HG02852 (cell line): ENCODE results near the gene BMPR1A.
"Not testable (repeated sequence)": the region's sequence is repeated elsewhere in the genome, so short reads cannot be mapped to it uniquely, and the experiment has no call there.

Source experiments
- ATAC-seq: cut with Tn5 transposase; IDR thresholded peaks from one replicate; pipeline ENCODE4 v1.9.1; 2021; ENCODE audit warnings: mild to moderate bottlenecking, moderate library complexity; ENCODE audit not compliant: unreplicated experiment

Gene BMPR1A

DNA sequence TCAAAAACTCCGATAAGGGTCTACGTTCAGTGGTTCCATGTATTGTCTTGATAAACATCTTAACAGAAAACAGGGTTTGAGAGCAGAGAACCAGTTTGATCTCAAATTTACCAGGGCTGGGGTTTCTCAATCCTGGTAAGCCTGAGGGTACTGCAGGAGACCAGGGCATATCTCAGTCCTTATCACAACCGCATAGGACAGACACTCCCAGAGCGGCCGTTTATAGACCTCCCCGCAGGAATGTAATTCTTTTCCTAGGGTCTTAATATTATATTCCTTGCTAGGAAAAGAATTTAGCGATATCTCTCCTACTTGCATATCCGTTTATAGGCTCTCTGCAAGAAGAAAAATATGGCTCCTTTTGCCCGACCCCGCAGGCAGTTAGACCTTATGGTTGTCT, 196.3 kb downstream of the BMPR1A start:
- not testable (repeated sequence) for ATAC-seq

DNA sequence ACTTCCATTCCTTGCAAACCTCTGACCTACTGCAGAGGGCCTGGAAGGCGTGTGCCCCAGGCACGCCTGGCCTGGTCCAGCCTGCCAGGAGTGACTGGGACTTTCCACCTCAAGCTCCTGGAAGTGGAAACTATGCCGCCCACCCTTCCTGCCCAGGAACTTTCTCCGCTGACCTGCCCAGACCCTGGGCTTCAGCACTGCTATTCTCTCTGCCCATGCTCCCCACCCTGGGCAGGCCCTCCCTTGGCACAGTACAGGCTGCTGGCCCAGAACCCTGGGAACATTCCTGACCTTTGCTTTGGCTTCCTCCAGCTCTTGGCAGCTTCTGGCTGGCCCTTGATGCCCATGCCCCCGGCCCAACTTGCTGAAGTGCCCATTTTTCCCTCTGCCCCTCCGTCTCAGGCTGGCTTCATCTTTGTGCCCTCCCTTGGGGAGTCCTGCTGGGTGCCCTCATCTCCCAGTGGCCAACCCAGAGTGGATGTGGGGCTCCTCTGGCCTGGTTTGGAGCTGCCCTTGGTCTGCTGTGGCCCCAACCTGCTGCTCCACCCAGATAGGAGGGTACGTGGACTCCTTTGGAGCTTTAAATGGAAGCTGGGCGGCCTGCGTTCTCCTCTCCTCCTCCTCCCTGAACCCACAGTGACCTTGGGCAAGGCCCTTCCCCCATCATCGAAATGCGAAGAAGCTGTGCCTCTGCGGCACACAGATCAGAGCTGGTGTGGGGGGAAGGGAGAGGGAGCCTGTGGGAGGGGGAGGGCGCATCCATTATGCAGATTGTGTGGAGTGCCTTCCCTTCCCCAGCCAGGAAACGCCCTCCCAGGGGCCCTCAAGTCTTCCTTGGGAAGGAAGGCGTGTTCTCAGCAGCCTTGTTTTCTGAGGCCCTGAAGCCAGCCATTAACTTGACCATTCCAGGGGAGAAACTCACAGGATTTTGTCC, 197.6 kb downstream of the BMPR1A start:
- ATAC-seq: no peak

DNA sequence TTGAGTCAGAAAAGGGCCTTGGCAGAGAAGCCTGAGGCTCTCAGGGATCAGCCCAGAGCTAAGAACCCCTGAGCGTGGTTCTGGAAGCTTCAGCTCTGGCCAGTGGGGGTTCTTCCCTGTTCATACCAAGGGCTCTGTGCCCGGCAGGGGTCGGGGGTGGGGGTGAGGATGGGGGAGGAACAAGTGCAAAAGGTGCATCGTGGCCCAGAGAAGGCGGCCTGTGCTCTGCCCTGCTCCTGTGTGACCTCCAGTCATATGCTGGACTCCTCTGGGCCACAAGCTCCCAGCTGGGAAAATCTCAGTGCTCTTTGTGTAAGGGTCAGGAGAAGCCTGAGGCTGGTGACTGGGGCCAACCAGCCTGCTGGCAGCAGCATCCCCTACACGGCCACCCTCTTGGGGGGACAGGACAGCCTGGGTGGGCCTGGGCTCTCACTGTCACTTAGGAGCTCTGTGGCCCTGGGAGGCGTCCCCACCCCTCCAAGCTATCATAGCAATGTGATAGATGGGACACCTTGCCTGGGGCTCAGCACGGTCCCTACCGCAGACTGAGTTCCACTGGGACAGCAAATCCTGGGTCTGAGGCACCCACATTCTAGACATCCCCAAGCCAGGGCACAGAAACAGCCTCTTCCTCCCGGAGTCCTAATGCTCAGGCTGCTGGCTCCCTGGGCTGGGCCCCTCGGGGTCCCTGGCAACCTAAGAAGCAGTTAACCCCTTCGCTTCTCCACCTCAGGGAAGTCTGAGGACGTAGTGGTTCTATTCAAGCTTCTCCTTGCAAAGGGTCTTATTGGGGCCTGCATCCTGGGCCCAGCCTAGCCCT, 198.5 kb downstream of the BMPR1A start:
- no peak for ATAC-seq

DNA sequence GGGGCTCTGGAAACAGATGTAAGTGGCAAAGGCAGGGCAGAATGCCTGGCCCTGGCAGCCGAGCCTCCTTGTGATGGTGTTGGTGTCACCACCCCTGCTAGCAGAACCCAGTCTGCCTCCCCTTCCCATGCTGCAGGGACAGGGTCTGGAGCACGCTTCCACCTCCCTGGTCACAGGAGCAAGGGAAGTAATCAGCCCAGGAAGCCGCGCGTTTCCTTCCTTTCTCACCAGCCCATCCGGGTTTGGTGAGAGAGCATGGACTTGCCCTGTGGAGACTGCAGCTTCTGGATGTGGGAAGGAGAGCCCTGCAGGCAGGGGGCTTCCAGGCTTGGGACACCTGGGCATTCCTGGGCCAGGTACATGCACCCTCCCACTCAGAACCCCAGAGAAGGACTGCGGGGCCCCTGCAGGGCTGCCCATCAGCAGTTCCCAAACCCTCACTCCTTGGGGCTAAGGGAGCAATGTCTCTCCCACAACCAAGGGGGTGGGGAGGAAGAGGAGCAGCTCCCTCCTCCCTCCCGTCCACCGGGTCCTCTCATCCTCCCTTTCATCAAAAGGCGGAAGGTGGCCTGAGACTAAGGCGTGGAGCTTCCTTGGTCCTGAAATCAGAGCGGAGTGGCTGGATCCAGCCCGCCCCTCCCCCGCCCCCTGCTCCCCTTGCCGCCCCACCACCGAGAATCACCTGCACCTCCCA, 199.2 kb downstream of the BMPR1A start:
- ATAC-seq: no peak

DNA sequence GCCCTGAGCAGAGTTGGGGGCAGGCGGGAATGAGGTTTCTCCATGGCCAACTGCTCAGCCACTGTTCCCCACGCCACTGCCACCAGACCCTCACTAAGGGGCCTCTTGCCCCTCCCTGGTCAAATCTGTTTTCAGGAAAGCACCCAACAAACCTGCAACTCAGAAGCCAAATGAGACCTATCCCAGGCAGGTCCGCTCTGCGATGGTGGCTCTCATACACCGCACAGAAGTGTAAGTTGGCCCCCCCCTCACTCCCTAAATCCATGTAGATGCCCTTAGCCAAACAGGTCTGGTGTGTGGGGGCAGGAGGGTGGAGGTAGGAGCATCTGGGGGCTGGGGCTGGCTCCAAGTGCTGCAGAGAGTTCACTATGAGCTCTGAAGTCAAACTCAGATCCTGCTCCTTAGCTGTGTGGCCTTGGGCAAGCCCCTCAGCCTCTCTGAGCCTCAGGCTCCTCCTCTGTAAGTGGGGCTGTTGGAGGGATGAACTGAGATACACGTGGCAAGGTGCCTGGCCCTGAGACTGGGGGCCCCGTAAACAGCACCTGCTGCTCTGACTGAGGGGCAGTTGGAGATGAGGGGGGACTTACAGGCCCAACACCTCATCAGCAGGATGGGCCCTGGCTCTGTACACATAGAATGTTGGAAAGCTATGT, 199.9 kb downstream of the BMPR1A start:
- no peak for ATAC-seq

DNA sequence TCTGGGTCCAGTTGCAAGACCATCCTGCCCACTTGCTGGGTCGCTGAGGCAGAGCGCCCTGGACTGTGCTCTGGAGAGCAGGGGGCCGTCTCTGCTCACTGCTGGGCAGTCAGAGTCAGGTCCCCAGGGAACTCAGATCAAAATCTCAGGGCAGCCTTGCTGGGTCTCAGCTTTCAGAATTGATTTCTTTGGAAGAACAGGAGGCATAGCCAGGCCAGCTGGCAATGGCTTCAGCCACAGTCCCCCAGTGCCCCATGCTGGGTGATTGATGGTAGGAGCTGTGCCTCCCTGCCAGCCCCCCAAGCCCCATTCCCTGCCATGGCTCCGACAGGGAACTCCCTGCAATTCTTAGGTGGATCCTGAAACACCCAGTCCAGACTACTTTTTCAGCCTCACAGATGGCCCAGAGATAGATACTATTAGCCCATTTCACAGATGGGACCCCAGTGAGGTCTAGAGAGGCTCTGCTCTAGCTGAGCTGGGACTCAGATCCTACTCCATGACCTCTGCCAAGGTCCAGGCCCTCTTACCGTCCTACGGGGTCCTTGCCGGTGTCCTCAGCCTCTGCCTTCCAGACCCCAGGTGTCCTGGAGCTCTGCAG, 200.5 kb downstream of the BMPR1A start:
- ATAC-seq: no peak

DNA sequence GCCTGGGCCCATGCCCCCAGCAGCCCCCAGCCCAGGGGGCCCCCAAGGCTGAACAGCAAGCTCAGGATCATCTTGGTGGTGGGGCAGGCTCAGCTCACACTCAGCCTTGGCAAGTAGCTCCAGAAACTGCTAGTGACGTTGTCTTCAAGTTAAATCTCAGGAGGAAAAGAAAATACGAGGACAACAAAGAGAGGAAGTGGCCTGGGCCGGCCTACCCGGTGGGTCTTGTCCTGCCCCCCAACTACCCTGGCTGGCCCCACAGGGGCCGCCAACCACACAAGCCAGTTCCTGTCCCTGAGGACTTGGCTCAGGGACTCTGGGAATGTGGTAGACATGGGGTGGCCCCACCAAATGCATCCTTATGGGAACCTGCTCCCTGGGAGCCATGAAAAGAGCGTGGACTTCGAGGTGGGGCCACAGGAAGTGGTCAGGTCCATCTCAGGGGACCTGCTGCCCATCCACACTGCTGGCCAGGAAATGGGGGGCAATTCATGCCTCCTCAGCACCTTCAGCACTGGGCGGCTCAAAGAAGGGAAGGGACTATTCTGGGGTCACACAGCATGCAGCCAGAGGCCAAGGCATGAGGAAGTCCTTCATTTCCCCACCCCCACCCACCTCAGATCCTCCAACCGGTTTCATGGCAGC, 201.2 kb downstream of the BMPR1A start, which contains the start of gene MMRN2:
Gene MMRN2, minus strand, starts transcription at position 145 of the 645 bp plus-strand sequence. Its CDS starts 74 bp downstream, at position 71.
- no peak for ATAC-seq

DNA sequence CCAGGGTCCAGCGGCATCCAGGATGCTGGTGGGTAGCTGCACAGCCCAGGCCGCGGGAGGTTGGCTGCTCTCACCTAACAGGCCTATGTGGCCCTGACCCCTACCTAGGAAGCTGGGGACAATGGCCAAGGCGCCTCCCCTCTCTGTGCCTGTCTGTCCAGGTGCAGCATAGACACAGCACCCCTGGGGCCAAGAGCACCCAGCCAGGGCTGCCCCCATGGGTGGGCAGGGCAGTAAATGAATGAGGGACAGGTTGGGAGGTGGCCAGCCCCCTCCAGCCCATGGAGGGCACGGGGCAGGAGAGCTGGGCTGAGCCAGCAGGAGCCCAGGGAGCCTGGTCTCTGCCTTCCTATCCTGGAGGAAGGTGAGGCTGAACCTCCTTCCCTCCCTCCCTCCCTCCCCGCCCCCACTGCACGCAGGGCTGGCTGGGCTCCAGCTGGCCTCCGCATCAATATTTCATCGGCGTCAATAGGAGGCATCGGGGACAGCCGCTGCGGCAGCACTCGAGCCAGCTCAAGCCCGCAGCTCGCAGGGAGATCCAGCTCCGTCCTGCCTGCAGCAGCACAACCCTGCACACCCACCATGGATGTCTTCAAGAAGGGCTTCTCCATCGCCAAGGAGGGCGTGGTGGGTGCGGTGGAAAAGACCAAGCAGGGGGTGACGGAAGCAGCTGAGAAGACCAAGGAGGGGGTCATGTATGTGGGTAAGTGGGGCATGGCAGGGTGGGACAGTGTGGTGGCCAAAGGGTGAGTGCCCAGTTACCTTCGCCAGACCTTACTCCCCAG, 201.9 kb downstream of the BMPR1A start, which contains the start of gene SNCG:
Gene SNCG, plus strand, starts transcription at position 484 of the 785 bp plus-strand sequence. Its CDS starts 99 bp downstream, at position 583.
- ATAC-seq: no peak

DNA sequence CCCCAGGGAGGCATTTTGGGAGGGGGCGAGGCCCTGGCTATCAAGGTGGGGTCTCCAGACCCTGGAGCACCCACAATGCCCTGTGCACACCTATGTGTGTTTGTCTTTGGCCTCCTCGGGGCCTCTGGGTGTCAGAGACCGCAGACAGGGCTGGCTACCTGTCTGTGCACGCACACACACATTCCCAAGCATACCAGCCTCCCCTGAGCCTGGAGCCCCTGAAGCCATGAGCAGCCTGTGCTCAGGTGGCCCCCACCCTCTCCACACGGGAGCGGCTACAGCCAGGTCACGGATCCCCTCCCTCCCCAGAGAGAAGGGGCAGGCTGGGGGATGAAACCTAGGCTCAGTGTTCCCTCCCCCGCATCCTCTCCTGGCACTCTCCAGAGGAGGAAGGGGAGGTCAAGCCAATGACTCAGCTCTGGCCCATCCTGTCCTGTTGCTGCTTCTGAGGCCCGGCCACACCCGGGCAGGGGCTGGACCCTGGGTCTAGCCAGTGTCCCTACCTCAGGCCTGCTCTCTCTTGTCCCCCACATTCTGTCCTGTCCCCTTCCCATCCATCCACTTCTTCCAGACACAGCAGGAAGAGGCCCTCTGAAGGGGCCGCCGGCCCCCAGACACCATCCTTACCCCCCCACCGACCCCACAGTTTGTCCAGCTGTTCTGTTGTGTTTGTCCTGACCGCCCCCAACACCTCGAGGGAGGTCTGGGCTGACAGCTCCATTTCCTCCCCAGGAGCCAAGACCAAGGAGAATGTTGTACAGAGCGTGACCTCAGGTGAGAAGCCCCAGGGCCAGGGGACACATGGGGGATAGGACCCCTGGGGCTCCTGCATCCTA, 202.7 kb downstream of the BMPR1A start:
- no peak for ATAC-seq

DNA sequence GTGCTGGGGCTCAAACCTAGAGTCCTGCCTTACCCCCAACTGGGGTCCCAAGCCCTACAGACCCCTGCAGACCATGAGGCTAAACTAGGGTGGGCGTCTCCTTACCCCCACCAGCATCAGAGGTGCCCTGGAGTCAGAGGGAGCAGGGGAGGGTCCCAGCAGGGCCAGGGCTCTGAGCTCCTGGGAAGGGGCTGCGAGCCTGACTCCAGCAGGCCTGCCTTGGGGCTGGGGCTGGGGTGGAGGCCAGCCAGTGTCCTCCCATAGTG, 203.3 kb downstream of the BMPR1A start:
- ATAC-seq: no peak

DNA sequence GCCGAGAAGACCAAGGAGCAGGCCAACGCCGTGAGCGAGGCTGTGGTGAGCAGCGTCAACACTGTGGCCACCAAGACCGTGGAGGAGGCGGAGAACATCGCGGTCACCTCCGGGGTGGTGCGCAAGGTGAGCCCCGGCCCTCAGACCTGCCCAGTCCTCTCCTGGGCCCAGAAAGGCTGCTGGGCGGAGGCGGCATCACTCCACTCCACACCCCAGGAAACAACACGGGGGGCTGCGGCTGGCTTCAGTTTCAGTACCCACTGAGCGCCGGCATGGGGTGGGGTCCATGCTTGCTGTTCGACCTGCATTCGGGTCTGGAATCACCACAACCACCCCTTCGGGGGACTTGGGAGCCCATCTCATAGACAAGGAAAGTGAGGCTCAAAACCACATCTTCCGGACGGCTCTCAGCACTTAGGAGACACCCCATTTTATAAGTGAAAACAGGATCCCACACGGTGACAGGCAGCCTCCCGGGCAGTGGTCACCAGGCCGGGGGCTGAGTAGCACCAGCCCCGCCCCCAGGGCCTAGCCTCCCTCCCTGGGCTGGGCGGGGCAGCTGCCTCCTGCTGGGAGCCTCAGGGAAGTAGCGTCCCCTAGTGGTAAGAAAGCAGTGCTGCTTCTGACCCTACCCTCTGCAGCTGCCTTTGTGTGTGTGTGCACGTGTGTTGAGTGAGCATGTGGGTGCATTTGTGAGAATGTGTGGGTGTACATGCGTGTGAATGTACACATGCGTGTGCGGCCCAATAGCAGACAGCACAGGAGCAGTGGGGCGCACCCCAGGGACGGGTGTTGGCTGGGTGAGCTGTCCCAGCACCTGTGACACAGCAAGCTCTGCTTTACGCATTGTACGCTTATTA, 203.8 kb downstream of the BMPR1A start:
- ATAC-seq: peak; percentile 72

DNA sequence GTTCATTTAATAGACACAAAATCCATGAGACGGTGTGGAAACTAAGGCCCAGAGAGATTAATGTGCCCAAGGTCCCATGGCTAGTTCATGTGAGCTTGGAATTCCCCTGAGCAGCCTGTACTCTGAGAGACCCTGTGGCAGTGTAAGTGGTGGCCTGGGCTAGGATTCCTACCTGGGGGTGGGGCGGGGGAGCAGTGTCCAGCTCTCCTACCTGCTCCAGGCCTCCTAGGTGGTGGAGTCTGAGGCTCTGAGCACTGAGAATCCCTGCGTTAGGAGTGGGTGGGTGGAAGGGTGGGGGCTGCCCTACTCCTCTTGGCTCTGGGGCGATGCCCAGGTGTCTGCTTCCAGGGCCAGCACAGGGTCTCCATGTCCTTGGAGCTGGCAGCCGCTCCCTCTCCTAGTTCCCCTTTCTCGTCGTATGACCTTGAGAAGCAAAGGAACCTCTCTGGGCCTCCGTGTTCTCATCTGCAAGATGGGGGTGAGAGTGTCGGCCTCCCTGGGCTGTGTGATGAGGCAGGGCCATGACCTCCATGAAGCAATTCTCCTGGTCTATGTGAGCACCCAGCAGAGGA, 204.5 kb downstream of the BMPR1A start:
- ATAC-seq: no peak

DNA sequence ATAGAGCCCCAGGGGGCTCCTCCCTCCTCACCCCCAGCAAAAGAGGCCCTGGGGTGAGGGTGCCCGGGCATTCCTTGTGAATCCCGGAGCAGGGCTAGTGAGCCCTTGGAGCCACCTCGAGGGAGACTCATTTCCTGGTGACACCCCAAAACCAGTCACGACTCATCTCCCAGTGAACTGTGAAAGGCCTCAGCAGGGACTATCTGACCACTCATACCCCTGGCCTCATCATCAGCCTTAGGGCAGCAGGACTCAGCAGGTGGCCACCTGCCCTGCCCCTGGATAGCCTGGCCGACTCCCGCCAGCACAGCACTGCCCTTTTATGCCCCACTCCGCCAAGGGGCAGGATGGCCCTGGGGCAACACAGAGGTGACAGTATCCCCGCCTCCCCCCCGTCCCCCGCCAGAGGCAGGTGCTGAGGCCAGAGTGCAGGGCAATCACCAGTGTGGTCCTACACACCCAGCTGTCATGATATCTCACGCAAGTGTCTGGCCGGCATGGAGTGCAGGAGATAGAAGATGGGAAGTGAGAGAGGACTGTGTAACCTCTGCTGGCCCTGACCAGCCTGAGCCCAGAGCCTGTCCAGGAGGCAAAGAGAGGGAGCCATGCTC, 205.2 kb downstream of the BMPR1A start:
- ATAC-seq: no peak

DNA sequence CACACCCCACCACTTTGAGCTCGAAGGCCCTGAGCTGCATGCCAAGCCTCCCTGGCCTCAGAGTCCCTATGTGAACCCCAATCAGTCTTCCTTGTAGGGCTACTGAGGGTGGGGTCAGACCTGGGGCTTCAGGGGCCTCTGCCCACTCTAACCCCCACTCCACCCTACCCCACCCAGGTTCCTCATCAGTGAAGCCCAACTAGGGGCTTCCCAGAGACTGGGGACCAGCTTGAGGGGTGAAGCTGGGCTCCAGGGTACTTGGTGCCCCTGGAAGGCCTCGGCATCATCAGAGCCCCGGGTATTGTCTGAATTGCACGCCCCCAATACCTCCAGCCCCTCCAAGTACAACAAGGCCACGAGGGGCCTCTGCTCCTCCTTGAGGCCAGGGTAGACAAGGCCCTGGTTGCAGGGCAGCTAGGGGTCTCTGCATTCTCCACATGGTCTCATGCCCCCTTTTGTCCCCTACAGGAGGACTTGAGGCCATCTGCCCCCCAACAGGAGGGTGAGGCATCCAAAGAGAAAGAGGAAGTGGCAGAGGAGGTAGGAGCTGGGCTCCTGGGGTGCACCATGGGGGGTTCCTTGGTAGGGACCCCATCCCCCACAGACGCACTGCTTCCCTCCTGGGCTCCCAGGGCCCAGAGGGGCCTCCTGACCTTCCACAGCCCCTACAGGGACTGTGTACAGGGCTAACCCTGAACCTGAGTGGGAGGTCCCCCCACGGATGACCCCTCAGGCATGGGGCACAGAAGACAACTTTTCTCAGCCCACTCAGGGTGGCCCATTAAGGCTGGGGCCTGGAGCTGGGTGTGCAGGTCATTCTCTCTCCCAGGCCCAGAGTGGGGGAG, 205.9 kb downstream of the BMPR1A start:
- ATAC-seq: no peak

DNA sequence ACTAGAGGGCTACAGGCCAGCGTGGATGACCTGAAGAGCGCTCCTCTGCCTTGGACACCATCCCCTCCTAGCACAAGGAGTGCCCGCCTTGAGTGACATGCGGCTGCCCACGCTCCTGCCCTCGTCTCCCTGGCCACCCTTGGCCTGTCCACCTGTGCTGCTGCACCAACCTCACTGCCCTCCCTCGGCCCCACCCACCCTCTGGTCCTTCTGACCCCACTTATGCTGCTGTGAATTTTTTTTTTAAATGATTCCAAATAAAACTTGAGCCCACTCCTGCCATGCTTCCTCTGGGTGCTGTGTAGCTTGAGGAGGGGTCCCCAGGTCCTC, 206.5 kb downstream of the BMPR1A start:
- ATAC-seq: no peak
